ENCODE measurements around the gene DOCK10. TPM values are rescaled to one million over a fixed set of nuclear protein-coding genes. Genes with fewer than 3 reads are reported as not detected.

The DOCK10 gene
- total RNA-seq, 2 donors from 2014 or later: 0.93 to 2.0 TPM

- no peaks in the 10 kb centered on the region for H3K36me3 ChIP-seq
- DNase-seq (ENCODE audit: low spot score): no peak
- no peaks in the 10 kb centered on the region for H3K27me3 ChIP-seq
- no peaks in the 10 kb centered on the region for H3K4me1 ChIP-seq
- no peak overlapping the region for H3K27ac ChIP-seq
- no peak overlapping the region for H3K4me3 ChIP-seq
- TF ChIP-seq CTCF (IDR thresholded peaks at IDR 0.05): no peak
- no peaks in the 10 kb centered on the region for H3K9me3 ChIP-seq
Measured at GRCh38 chr2:224799691-224800090, 242.6 kb downstream of the DOCK10 start.

- Histone ChIP-seq H3K4me3 (no peak overlapping the region), H3K4me1 (no peaks in the 10 kb centered on the region), H3K9me3 (no peaks in the 10 kb centered on the region), H3K27me3 (no peaks in the 10 kb centered on the region), H3K36me3 (no peaks in the 10 kb centered on the region), H3K27ac (no peak overlapping the region)
- no peak for TF ChIP-seq CTCF (IDR thresholded peaks at IDR 0.05)
- DNase-seq (ENCODE audit: low spot score): no peak
Measured at GRCh38 chr2:224798180-224798579, 244.1 kb downstream of the DOCK10 start.

- Histone ChIP-seq H3K27me3 (no peaks in the 10 kb centered on the region), H3K4me3 (no peak overlapping the region), H3K9me3 (no peaks in the 10 kb centered on the region), H3K27ac (no peak overlapping the region), H3K4me1 (no peaks in the 10 kb centered on the region), H3K36me3 (no peaks in the 10 kb centered on the region)
- no peak for DNase-seq (ENCODE audit: low spot score)
- no peak for TF ChIP-seq CTCF (IDR thresholded peaks at IDR 0.05)
Measured at GRCh38 chr2:224796695-224797305, 245.5 kb downstream of the DOCK10 start.

GRCh38 chr2:224793946-224794345 is 248.3 kb downstream of the DOCK10 start:
- Histone ChIP-seq H3K36me3 (no peaks in the 10 kb centered on the region), H3K9me3 (no peaks in the 10 kb centered on the region), H3K4me1 (no peaks in the 10 kb centered on the region), H3K4me3 (no peak overlapping the region), H3K27me3 (no peaks in the 10 kb centered on the region), H3K27ac (no peak overlapping the region)
- no peak for TF ChIP-seq CTCF (IDR thresholded peaks at IDR 0.05)
- no peak for DNase-seq (ENCODE audit: low spot score)

GRCh38 chr2:224786848-224787247 is 255.4 kb downstream of the DOCK10 start:
- Histone ChIP-seq H3K36me3 (no peaks in the 10 kb centered on the region), H3K4me3 (no peak overlapping the region), H3K4me1 (no peaks in the 10 kb centered on the region), H3K27ac (no peak overlapping the region), H3K9me3 (no peaks in the 10 kb centered on the region), H3K27me3 (no peaks in the 10 kb centered on the region)
- DNase-seq (ENCODE audit: low spot score): no peak
- TF ChIP-seq CTCF (IDR thresholded peaks at IDR 0.05): no peak

GRCh38 chr2:224781400-224781799 is 260.9 kb downstream of the DOCK10 start:
- Histone ChIP-seq H3K4me3 (no peak overlapping the region), H3K36me3 (no peaks in the 10 kb centered on the region), H3K4me1 (no peaks in the 10 kb centered on the region), H3K27ac (no peak overlapping the region), H3K27me3 (no peaks in the 10 kb centered on the region), H3K9me3 (no peaks in the 10 kb centered on the region)
- no peak for TF ChIP-seq CTCF (IDR thresholded peaks at IDR 0.05)
- no peak for DNase-seq (ENCODE audit: low spot score)
